GM12801 (cell line): Measurements from ENCODE around the gene KIAA1755.

Source experiments
- TF ChIP-seq, protein P1 (sequence below): IDR thresholded peaks from one replicate; pipeline ENCODE4 v1.5.1; 2011; ENCODE audit warnings: control low read depth; ENCODE audit not compliant: insufficient read length; ENCODE audit errors: extremely low read depth

KIAA1755 gene, protein sequence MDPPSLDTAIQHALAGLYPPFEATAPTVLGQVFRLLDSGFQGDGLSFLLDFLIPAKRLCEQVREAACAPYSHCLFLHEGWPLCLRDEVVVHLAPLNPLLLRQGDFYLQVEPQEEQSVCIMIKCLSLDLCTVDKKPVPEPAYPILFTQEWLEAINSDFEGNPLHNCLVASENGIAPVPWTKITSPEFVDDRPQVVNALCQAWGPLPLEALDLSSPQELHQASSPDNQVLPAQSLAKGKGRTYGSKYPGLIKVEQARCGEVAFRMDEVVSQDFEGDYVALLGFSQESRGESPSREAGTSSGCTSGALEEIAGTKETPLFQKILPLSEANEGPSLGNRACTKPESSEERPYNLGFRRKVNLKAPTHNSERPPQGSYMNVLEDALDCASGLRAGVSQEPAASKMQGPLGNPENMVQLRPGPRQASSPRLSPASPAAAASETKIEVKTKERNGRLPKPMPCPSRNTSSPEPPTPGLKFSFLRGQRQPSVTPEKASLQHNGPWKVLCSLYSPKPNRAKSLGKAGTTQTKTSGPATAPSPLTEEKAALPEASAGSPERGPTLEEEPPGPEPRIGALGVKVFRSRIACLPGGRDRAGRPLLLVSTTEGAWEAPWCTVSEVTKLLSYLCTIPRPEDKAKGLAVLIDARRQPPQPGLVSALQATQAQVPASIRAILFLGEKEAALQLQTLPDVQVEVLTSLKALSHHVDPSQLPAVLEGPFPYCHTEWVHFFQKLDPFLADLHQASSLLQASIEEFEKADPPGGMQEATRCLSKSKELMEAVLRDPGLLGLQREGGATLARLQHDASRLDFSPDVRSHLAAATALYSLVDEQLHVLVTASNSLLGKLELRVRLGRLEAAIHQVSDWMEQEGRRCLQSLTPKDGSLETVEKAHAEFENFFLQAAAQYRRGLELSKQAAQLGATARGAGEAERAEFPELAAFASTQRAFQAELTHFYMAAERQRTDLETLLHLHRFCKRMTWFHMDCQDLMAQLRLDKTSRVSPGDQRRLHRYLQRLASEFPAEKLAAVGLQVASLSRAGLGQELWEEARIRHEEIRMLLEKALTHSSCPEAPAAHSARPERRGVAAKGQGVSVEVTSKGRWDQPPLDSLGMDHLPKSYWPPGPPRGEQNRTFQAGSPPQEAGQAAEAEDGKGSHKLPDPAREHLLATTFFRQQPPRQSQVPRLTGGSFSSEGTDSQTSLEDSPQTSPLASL

DNA sequence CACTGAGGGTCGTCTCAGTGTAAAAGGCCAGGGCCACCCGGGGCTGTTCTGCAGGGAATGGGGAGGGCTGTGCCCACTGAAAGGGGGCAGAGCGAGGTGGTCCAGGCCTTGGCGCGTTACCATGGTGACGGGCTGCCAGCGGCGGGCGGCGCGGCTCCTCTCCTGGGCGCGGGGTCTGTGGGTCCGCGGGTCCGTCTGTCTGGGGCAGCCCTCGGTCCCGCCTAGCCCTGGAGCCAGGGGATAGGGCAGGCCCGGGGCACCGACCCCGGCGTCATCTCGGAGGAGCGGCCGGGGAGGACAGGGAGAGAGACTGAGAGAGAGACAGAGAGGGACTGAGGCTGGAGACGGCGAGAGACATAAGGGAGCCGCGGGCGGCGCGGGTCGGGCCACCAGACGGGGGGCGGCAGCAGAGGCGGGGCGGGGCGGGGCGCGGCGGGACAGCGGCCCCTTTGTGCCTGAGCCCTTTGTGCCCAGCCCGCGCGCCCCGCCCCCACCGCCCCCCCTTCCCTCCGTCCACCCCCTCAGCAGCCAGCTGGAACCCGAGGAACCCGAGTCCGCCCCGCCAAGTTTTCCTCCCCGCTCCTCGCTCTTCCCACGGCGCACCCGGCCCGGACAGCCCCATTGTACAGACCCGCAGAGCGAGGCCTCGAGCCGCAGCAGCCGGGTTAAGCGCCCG lies at the start of gene KIAA1755:
TSS of gene KIAA1755 (minus strand) at position 358 of the 676 bp plus-strand sequence. CDS start at position 123, 235 bp downstream.
- TF ChIP-seq, protein P1, sequence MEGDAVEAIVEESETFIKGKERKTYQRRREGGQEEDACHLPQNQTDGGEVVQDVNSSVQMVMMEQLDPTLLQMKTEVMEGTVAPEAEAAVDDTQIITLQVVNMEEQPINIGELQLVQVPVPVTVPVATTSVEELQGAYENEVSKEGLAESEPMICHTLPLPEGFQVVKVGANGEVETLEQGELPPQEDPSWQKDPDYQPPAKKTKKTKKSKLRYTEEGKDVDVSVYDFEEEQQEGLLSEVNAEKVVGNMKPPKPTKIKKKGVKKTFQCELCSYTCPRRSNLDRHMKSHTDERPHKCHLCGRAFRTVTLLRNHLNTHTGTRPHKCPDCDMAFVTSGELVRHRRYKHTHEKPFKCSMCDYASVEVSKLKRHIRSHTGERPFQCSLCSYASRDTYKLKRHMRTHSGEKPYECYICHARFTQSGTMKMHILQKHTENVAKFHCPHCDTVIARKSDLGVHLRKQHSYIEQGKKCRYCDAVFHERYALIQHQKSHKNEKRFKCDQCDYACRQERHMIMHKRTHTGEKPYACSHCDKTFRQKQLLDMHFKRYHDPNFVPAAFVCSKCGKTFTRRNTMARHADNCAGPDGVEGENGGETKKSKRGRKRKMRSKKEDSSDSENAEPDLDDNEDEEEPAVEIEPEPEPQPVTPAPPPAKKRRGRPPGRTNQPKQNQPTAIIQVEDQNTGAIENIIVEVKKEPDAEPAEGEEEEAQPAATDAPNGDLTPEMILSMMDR, result no peak

DNA sequence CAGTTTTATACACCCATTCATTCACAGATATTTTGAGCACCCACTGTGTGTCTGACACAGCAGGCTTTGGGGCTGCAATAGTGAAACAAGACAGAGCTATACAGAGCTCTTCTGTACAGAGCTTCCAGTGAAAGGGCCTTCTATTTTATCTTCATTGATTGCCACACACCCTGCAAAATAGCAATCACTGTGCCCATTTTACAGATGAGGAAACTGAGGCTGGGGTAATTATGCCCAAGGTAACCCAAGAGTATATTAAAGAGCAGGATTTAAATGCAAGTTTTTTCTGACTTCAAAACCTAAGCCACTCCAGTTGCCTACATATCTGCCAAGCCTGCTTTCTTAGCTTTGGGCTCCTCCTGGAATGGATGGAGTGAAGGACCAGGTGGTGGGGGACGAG lies 47.9 kb upstream of the KIAA1755 start:
- TF ChIP-seq, protein P1, result no peak

DNA sequence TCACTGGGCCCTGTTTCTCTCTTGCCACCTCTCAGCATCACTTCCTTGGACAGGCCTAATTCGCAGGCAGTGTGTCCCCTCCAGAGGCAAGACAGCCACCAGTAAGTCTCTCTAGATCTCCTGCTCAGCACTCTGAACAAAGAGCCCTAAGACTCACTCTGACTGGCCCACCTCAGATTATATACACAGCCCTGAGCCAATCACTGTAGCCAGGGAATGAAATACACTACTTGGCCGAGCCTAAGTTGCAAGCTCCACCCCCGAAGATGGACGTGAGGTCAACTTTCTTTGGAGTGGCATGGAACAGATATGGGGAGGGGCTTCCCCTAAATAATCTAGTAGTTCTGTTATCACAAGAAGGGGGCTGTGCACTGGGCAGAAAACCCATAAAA lies 47.5 kb upstream of the KIAA1755 start:
- TF ChIP-seq, protein P1, result no peak

DNA sequence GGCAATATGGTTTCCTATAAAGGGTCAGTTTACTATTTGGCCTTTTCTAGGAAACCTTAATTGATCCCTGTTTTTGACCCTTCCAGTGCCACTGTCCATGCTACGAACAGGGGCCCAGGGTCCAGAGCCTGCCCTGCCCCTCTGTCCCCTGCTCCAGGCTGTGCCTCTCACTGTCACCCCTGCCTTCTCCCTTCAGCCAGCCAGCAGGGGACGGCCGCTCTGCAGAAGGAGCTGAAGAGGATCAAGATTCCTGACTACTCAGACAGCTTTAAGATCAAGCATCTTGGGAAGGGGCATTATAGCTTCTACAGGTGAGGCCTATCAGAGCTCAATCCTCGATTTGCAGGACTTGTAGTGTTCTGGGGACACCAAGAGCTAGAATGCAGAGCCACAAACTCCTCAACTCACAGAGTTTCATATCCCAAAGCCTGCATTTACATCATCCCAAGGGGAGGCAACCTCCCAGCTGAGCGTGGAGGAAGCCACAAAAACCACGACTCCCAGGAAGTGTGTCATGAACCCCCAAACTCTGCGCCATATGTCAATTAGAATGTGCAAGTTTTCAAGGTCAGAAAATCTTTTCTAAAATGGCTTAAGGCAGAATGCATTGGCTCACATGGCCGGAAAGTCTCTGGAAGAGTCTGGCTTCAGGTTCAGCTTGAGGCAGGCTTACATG lies 47.0 kb upstream of the KIAA1755 start:
- TF ChIP-seq, protein P1, result no peak

DNA sequence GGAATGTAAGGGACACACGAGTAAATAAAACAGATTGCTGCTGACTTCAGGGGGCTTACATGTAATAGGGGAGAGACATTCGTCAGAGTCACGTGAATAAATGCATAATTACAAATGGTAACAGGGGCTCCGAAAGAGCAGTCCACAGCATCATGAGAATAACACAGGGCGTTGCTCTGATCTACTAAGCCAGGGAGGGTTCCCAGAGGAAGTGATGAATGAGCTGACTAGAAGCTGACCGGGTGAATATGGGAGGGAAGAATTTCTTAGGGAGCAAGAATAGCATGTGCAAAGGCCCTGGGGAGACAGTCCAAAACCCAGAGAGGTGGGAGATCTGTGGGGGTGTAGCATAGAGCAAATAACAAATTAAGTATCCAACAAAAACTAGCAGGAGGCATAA lies 45.8 kb upstream of the KIAA1755 start:
- TF ChIP-seq, protein P1, result no peak

DNA sequence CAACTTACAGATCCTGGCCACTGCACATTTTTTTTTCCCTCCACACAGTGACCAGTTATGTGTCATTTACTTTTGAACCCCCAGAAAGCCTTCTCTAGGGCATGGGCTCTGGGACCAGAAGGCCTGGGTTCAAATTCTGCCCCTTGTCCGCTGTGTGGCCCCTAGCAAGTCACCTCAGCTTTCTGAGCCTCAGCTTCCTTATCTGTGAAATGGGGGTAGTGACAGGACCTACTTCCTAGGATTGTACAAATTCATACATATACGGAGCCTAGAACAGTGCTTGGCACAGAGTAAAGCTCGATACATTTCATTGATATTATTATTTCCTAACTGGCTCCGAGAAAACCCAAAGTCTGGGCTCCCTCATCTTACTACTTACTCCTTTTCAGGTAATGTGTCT lies 45.0 kb upstream of the KIAA1755 start:
- TF ChIP-seq, protein P1, result no peak
